ENCODE results near the gene ZC3H7B.

The ZC3H7B gene

DNA sequence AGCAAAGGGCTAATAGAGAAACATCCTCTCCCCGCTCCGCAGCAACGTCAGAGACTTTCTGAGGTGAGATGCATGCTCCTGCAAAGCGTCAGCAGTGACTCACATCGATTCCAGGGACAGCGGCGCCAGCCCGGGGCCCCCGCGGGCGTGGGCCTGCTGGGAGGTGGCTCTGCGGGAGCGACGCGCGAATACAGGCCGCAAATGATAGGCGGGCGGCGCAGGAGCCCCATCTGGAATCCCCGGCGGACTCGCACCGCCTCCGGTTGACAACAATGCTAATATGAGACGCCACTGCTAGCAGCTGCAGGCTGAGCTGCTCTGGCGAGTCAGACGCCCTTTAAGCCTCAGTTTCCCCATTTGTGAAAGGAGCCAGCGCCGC, 15.9 kb upstream of the ZC3H7B start:
- Histone ChIP-seq H3K36me3 (peaks cover 44% of the 10 kb centered on the region), H3K4me1 (peaks cover 3% of the 10 kb centered on the region), H3K4me3 (ENCODE audit: low read depth, low read length) (peak overlapping the region; percentile 98), H3K9me3 (no peaks in the 10 kb centered on the region), H3K27me3 (no peaks in the 10 kb centered on the region)
- DNase-seq, result peak; percentile 80
- TF ChIP-seq, protein P1, sequence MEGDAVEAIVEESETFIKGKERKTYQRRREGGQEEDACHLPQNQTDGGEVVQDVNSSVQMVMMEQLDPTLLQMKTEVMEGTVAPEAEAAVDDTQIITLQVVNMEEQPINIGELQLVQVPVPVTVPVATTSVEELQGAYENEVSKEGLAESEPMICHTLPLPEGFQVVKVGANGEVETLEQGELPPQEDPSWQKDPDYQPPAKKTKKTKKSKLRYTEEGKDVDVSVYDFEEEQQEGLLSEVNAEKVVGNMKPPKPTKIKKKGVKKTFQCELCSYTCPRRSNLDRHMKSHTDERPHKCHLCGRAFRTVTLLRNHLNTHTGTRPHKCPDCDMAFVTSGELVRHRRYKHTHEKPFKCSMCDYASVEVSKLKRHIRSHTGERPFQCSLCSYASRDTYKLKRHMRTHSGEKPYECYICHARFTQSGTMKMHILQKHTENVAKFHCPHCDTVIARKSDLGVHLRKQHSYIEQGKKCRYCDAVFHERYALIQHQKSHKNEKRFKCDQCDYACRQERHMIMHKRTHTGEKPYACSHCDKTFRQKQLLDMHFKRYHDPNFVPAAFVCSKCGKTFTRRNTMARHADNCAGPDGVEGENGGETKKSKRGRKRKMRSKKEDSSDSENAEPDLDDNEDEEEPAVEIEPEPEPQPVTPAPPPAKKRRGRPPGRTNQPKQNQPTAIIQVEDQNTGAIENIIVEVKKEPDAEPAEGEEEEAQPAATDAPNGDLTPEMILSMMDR (IDR thresholded peaks at IDR 0.05; ENCODE audit: low read depth, low read length), result no peak

DNA sequence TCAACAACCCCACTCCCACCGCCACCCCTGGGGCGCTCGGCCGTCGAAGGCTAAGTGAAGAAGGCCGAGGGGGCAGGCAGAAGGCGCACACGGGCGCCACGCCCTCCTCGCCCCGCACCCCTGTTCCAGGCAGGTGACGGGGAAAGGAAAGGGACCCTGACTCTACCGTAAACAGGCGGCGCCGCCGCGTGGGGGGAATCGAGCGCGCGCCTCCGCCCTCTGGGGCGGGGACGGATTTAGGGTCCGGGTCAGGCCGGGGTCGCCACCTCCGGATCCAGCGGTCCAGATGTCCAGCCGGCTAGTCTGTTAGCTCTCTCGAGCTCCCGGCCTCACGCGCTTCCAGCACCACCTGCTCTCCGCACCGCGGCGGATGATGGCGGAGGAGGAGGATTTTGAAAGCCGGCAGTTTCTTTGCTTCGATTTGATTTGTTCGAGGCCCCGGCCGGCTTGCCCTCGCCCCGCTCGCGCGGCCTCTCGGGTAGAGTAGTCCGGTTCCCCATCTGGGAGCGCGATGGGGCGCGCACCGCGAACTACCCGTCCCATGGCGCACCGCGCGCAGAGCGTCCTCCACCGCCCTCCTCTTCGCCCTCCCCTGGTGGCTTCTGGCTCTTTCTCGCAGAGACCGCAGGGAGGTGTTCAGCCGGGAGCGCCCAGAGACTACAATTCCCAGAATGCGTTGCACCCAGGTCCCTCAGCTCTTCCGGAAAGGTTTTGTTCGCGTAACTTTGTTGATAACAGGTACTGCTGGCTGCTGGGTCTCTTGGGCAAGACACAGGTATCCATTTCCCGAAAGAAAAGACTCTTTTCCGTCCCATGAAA, 15.3 kb upstream of the ZC3H7B start, which contains the start of gene RANGAP1:
Gene RANGAP1, minus strand, starts transcription at position 368 of the 819 bp plus-strand sequence. CDS start 5,143 bp downstream, outside the sequence.
- Histone ChIP-seq H3K9me3 (no peaks in the 10 kb centered on the region), H3K4me1 (peaks cover 3% of the 10 kb centered on the region), H3K27me3 (no peaks in the 10 kb centered on the region), H3K36me3 (peaks cover 38% of the 10 kb centered on the region), H3K4me3 (ENCODE audit: low read depth, low read length) (peak within 1 kb of the TSS; percentile 98)
- TF ChIP-seq, protein P1 (IDR thresholded peaks at IDR 0.05; ENCODE audit: low read depth, low read length), result peak; percentile 13; the same call in 1 of the 2 replicates
- DNase-seq, result peak; percentile 99

DNA sequence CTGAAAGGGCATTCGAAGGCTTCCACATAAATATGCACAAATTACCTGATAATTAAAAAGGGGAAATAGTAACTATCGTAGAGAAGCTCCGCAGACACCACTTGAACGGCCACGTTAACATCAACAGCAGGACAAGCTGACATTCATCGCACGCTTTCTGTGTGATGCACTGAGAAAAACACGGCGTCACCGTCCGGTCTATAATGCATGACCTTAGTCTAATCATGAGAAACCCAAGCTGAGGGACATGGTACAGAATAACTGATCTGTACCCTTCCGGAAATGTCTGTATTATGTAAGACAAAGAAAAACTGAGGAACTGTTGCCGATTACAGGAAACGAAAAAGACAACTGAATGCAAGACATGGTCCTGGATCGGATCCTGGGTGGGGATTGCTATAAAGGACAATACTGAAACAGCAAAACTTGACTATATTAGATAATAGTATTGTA, 14.7 kb upstream of the ZC3H7B start:
- peak; percentile 32 for DNase-seq
- TF ChIP-seq, protein P1 (IDR thresholded peaks at IDR 0.05; ENCODE audit: low read depth, low read length), result no peak
- no peaks in the 10 kb centered on the region for H3K27me3 ChIP-seq
- H3K4me3 ChIP-seq (ENCODE audit: low read depth, low read length), result peak overlapping the region; percentile 67
- H3K36me3 ChIP-seq, result peaks cover 31% of the 10 kb centered on the region
- H3K9me3 ChIP-seq, result no peaks in the 10 kb centered on the region
- peaks cover 3% of the 10 kb centered on the region for H3K4me1 ChIP-seq

DNA sequence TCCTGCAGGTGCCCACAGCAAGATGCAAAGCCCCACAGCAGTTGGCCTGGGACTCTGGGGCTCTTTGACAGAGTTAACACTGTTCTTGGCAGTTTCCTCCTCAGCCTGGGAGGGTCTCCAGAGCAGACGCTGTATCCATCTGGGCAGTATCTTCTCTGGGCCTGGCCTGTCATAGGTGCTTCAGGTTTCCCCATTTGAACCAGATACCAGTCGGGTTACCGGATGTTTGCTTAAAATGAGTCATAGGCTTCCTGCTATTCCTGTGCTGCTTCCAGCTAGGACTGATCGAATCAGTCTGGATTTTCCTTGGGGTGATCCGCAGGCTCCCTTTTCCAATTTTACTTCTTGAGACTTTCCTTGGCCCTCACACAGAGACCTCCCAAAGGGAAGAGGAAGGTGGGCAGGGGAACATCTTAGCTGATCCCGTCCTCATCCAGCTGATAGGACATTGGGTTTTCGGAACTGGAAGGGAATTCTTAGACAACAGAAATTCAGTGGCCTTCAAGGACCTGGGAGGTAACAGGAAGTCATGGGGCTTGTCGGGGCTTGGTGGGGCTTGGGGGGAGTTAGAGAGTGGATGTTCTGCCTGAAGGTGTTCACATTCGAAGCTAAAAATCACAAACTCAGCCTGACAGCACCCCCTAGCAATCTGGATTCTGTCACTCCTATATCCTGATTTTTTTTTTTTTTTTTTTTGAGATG, 12.9 kb upstream of the ZC3H7B start:
- Histone ChIP-seq H3K9me3 (no peaks in the 10 kb centered on the region), H3K4me1 (peaks cover 3% of the 10 kb centered on the region), H3K27me3 (no peaks in the 10 kb centered on the region), H3K36me3 (peaks cover 17% of the 10 kb centered on the region), H3K4me3 (ENCODE audit: low read depth, low read length) (no peak overlapping the region)
- DNase-seq, result peak; percentile 61
- TF ChIP-seq, protein P1 (IDR thresholded peaks at IDR 0.05; ENCODE audit: low read depth, low read length), result no peak

DNA sequence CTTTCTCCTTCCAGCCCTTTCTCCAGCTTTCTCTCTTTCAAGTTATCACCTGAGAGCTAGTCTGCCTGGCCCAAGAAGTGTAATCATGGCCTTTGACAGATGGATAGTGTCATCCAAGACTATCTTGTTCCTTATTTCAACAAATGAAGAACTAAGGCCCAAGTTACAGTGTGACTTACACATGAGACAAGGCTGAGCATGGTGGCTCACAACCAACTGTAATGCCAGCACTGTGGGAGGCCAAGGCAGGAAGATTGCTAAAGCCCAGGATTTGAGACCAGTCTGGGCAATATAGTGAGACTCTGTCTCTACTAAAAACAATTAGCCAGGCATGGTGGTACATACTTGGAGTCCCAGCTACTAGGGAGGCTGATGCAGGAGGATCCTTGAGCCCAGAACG, 11.7 kb upstream of the ZC3H7B start:
- peaks cover 3% of the 10 kb centered on the region for H3K4me1 ChIP-seq
- TF ChIP-seq, protein P1 (IDR thresholded peaks at IDR 0.05; ENCODE audit: low read depth, low read length), result no peak

More for the DNA sequence above, 11.7 kb upstream of the ZC3H7B start:
- H3K9me3 ChIP-seq, result no peaks in the 10 kb centered on the region
- H3K27me3 ChIP-seq, result no peaks in the 10 kb centered on the region
- H3K36me3 ChIP-seq, result peaks cover 4% of the 10 kb centered on the region
- H3K4me3 ChIP-seq (ENCODE audit: low read depth, low read length), result no peak overlapping the region
- DNase-seq, result no peak
